GM21447 (cell line): ENCODE measurements around the gene CD276.

ENCODE experiments used
- ATAC-seq: cut with Tn5 transposase; IDR thresholded peaks from one replicate; pipeline ENCODE4 v1.9.1; 2021; ENCODE audit not compliant: unreplicated experiment

CD276 gene

DNA sequence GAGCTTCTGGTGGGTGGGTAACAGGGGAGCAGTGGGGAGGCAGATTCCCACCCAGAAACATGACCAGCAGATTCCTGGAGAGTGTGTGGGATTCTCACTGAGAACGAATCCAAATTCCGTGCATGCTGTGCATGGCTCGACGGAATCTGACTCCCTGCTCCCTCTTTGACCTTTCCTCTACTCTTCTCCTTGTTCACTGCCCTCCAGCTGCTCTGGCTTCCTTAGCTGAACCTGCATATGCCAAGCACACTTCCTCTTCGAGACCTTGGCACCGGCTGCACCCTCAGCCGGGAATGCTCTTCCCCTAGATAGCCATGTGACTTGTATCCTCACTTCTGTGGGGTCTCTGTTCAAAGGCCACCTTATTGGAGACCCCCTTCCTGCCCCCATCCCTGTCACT lies 62.7 kb downstream of the CD276 start:
- no peak for ATAC-seq

DNA sequence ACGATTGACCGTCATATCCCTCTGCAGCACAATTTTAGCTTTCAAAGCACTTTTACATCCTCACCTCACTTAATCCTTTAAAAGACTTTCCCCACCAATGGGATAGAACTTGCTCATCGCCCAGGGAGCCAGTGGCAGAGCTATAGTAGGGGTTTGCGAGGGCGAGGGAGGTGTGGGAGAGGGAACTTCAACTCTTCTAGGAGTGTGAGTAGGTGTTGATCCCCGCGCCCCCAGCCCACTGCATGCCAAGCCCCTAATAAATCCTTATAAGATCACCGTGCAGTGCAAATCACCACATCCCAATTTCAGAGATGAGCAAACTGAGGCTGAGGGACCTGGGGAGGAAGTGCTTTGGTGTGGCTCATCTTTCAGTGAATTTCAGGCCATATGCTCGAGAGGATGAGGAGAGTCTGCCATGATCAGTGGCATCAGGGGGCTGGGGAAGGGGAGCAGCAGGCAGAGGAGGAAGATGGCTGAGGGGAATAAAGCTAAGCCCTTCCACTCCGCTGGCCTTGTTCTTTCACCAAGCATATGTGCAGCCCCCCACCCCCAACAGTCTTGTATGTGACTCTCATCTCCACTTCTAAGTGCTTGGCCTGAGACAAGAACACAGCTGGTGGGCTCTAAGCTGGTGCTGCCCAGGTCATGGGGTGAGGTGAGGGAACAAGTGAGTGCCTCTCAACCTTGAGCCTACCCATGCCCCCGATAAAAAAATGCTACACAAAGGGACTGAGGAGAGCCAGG lies 63.8 kb downstream of the CD276 start:
- no peak for ATAC-seq

DNA sequence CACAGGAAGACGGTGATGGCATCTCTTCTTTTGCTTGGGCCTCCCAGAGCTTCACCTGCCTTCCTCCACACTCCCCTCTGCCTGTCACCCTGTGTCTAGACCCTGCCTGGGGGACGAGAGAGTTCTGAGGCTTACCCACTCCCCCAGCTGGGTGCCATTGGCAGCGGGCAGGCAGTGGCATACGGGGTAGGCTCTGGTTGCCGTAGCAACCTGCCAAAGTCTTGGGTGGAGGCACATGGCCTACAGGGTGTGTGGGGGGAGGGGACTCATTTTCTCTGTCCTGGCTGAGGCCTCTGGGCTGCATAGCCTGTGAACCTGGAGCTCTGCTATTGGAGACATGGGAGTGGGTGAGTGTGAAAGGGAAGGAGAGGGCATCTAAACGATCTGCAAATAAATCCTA lies 64.5 kb downstream of the CD276 start:
- ATAC-seq = no peak

DNA sequence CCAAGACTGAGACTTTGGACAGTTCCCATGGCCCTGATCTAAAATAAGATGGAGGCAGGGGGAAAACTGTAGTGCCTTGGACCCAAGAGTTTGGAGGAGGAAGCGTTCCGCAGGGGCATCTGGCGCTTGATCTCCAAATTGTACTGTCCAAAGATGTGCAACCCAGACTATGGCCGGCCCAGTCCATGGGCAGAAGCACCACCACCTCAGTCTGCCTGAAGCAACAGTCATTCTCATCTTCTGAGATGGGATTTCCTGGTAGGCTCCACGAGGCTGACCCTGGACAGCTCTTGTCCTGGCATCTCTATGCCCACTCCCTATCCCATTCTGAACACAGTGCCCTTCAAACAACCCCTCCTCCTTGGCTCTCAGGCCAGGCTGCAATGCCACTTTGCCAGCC lies 65.3 kb downstream of the CD276 start:
- no peak for ATAC-seq

DNA sequence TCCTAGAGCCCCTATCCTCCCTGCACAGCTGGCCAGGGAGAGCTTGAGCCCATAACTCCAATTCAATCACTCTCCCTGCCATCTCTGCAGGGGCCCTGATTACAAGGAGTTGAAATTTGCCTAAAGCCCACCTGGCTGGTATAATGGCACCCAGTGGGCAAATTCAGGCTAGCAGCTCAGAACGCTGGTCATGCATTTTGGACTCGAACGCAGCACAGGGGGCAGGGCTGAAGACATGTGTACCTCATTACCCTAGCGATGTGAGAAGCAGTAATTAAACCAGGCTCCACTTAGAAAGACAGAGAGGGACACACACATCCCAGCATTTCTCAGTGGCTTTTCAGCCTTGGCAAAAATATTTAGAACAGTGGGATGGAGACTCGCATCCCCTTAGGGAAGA lies 65.8 kb downstream of the CD276 start:
- no peak for ATAC-seq

DNA sequence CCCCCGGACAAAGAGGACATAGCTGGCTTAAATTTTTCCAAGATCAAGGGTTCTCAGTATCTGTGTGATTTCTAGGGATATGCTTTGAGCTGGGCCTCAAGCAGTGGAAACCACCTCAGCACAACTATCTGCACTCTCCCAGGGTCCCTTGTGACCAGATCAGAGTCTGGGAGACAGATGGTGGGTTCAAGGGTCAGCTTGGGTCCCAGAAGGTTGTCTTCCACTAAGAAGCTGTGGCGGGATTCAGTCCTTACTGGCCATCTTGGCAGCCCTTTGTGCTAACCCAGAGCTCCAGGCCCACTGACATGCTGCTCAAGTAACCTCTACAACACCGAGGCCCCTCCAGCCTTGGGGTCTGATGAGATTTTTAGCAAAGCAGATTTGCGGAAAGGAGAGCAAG lies 66.3 kb downstream of the CD276 start:
- no peak for ATAC-seq

DNA sequence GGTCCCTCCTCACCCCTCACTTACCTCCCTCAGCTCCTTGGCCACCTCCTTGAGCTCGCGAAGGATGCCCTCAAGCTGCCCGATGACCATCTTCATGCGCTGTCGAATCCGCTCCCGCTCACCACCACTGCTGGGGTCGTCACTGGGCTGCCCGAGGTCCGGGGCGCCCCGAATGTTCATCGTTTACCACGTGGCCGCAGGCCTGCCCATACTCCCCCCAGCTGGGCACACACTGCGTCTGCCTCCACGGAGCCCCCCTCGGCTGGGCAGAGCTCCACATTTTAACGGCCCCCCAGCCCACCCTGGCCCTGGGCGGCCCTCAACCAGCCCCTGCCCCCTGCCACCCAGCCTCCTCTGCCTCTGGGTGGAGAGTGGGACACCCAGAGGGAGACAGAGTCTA lies 66.8 kb downstream of the CD276 start:
- no peak for ATAC-seq

DNA sequence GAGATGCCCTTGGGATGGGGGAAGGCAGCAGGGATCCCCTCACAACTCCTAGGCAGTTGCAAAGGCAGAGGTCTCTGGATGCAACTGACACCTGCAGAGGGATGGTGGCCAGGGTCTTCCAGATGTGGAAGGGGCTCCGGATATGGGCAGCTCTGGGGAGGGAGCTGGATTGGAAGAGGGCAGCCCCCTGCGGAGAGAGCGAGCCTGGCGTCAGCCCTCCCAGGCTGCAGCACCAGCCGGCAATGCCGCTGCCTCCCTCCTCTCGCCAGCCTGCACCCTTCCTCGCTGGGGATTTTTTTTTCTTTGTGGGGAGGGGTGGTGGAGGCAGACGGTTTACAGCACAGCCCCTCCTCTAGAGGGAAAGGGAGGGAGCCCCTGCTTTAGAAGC lies 67.3 kb downstream of the CD276 start:
- no peak for ATAC-seq

DNA sequence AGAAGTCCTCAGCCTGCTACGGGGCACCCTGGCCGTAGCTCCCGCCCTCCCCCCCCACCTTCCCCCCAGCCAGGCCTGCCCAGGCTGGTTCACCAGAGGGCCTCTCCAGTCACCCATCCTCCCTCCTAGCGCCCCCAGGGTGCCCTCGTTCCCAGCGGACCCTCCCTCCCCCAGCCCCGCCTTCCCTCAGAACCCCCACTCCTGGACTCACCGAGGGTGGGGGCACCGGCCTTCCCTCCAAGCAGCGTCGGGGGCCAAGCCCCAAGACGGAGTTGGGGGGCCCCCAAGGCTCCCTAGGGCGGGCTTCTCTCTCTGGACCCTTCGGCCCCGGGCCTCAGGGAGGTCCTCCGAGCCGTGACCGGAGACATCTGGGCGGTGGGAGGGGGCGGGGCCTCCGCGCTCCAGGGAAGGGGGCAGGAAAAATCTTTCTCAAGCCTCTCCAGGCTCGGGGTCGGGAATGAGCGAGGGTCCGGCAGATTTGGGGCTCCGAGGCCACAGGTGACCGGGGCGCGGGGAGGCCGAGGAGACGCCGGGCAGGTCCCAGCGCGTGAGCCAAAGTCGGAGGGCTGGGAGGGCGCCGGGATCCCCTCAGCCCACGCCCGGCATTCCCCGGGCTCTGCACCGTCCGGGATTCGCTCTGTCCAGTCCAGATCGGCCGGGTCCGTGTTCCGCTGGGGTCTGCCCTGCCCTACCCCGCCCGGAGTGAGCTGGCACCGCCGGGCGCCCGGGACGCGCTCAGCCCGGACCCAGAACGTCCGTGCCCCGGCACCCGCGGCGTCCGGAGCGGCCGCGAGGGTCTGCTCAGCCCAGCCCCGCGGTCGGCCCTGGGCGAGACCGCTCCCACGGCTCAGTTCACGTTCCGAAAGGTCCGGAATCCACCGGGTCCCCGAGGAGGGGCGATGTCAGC lies 68.0 kb downstream of the CD276 start:
- ATAC-seq = no peak

DNA sequence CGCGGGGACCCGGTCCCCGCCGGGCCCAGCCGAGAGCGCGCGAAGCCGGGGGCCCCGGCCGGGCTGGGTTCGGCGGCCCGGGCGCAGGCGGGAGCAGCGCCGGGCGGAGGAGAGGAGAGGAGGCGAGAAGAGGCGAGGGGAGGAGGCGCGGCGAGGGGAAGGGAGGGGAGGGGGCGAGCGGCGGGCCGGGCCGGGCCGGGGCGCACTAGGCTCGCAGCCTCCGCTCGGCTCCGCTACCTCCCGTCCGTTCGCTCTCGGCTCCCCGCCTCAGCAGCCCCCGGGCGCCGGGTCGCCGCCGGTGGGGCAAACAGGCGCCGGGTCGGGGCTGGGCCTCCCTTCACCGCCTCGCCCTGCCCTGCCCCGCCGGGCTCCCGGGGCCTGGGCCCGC lies 68.6 kb downstream of the CD276 start:
- no peak for ATAC-seq

DNA sequence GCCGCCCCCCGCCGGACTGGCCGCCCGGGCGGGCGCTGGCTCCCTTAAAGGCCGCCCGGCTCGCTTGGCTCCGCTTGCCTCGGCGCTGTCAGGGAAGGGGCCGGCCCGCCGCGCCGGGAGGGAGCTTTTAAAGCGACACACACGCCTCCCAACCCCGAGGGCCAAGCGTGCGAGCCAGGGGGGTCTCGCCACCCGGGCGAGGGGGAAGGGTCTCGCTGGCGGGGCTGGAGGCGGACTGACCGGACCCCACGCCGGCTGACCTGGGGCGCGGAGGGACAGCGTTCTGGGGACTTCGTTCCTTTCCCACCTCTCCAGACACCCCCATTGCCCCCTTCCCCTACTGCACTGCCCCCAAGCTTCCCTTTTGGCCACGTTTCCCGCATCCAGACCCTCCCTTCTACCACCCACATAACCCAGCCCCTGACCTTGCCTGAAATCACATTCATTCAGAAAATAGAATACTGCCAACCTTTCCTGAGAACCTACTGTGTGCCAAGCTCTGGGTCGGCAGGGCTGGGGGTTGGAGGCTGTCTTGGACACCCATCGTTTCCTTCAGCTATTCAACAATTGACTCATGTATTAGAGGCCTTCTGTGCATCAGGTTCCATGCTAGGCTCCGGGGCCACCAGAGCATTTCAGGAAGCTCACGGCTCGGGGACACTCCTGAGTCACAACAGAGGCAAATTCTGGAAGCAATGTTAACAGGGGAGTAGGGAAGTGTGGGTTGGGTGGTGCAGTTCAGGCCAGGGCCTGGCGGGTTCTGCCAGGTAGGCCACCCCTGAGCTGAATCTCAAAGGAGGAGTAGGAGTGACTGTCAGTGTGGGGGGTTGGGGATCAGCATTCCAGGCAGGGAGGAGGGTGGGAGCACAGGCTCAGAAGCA lies 69.3 kb downstream of the CD276 start, which contains the start of gene INSYN1:
Gene INSYN1 (minus strand): TSS at position 102 of the 881 bp plus-strand sequence. CDS start 2,221 bp downstream, outside the sequence.
- no peak for ATAC-seq

DNA sequence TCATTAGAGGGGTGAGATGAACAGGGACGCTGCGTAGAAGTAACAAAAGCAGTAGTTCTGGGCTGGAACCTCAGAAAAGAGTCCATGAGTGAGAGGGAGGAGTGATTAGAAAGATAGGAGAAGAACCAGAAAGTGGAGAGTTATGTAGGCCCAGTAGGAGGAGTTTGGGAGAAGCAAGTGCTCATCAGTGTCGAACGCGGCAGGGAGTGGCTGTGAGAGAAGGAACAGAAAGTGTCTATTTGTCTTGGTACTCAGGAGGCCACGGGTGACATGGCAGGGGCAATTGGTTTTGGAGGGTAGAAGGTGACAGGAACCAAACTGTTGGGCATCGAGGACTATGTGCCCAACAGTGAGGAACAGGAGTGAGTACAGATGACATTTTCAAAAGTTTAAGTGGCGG lies 70.3 kb downstream of the CD276 start:
- no peak for ATAC-seq

DNA sequence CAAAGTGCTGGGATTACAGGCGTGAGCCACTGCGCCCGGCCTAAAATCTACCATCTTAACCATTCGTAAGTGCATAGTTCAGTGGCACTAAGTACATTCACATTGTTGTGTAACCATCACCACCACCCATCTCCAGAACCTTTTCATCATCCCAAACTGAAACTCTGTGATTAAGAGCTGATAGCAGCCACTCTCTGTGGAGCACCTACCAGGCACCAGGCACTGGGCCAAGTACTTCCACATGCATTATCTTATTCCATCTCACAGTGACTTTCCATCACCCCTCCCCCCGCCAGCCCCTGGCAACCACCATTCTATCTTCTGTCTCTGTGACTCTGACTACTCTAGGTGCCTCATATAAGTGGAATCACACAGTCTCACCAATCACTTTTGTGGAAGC lies 71.3 kb downstream of the CD276 start:
- no peak for ATAC-seq

DNA sequence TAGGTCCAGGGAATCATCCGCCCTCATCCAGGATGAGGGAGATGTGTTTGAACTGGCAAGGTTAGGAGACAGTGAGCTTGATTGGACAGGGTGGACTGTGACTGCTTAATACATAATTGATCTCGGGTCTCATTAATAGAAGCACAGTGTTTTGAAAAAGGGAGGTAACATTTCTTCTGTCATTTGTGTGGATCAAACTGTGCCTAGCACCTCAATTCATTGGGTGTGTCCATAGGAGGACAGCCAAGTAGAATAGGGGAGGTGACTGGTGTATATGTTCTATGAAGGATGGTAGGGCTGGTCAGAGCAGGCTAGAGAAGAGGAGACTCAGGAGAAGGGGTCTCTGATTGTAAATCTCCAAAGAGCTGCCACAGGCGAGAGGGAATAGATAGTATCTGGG lies 71.8 kb downstream of the CD276 start:
- no peak for ATAC-seq

DNA sequence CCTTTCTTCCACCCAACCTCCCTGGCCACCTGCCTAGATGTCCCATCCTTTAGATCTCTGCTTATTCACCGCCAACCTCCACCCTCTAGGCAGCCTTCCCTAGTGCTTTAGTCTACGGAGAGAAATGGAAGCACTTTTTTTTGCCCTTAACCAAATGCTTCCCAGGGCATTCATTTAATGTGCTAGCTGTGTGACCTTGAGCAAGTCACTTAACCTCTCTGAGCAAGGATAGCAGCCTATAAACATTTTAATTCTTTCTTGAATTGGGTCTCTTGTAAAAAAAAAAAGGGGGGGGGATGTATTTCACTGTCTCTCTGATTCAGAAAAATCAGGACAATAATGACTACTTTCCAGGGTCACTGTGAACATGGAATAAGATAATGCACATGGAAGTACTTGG lies 72.2 kb downstream of the CD276 start:
- ATAC-seq = no peak

DNA sequence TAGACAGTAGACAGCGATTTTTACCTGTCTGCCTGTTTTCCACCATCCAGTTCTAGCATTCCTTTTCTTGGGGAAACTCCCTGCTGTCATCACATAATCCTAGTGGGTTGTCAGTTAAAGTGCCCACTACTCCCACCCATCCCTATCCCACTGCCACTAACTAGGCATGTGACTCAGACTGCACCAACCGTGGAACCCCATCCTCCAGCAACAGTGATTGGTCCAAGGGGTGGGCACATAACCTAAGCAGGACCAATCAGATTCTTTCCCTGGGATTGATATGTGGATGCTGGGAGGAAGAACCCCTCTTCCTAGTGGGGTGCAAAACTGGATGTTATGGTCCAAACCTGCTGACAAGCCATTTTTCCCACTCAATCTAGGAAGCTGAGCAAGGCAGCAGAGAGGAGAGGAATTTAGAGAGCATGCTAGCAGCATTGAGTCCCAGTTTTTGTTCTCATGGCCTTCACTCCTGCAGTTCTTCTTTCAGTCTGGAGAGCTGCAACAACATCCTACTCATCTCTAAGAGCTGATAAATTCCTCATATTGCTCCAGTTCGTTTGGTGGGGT lies 72.8 kb downstream of the CD276 start:
- no peak for ATAC-seq

DNA sequence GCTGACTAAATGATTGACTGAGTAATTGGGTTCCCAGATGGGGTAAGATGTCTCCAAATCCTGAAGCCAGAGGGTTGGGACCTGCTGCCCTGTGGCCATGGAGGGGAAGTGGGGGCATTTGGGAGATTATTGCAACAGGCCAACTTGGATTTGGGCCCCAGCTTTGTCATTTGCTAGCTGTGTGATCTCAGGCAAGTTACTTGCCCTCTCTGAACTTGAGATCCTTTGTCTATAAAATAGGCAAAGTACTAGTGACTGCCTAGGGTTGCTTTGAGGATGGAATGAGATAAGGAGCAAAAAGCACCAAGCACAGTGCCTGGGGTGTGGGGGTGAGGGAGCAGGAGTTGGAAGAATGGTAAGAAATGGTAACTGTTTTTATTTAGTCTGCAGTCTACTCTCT lies 73.4 kb downstream of the CD276 start:
- no peak for ATAC-seq

DNA sequence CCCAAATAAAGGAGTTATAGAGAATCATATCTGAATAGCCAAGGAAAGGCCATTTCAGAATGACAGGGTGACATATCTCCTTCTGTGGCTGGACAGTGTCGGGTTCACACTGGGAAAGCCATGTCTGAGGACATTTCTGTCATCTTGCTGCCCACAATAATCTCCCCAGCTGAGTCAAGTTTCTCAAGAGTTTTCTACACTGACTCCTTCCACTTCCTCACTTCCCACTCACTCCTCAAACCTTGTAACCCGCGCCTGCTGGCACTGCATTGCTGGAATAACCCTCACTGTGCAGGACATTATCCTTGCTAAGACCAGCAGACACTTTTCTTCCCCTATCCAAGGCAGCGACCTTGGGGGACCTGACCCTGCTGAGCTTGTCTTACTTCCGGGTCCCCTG lies 74.3 kb downstream of the CD276 start:
- no peak for ATAC-seq

DNA sequence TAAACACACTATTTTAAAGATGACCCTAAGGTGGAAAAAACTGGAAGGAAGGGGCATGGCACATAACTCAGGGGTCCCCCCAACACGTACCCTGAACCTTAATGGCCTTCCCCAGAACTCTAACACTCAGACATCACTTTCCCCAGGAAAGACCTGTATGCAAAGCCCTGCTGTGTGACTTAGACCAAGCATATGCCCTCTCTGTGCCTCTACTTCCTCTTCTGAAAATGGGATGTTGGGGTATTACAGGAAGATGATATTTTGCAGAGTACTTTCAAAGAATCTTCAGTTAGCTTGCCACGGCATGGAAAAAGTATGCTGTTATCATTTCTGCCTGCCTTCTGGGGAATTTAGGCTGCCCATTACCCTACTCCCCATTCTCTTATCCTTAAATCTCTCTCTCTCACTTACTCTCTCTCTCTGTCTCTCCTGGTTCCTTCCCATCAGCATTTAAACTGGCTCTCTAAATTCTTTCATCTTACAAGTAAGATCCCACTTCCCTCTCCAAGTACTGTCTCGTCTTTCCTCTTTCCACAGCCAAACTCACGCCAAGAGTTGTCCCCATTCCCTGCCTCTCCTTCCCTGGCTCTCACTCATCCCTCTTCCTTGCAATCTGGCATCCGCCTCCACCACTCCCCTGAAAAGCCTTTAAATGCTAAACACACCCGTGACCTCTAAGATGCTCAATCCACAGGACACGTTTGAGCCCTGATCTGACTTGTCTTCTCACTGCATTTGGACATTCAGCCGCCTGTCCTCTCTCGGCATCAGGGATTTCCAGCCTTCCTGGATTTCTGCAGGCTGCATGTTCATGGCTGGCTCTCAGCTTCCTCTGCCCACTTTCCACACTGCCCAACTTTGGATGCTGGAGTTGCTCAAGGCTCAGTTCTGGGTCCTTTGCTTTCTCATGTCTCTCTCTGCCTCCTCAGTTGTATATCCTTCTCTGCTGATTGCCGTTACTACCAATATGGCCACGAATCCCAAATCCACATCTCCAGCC lies 76.4 kb downstream of the CD276 start:
- ATAC-seq = no peak

DNA sequence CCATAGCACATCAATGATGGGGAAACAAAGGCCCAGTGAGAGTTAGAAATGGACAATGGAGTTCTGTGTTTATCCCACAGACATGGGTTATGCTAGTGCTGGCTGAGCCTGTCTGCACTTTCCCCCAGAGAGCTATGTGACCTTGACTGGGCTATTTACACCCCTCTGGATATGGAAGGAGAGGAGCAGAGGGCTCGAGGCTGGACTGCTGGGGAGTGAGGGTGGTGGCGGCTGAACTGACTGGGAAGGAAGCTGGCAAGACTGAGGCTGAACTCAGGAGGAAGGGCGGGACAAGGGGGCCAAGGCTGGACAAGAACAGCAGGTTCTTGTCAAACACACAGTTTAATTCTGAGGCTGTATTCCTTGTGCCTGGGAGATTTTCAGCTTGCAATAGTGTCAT lies 79.7 kb downstream of the CD276 start:
- no peak for ATAC-seq
